Mucosa of descending colon (tissue), 3 donors: ENCODE measurements around the gene CFAP74. TPM values are rescaled to one million over a fixed set of nuclear protein-coding genes. Genes with fewer than 3 reads are reported as not detected.

ENCODE experiments used
- ATAC-seq: fragments of 200-7000 bp; cut with Tn5 transposase; one replicate; pipeline ENCODE4 v1.9.1; 2020; ENCODE audit warnings: mild to moderate bottlenecking, moderate library complexity
- DNase-seq, 3 donors: peaks; one replicate each; pipeline ENCODE4 v3.0.0-alpha.2; 2020
- H3K36me3 ChIP-seq: fragments of 200-600 bp; one replicate; pipeline ENCODE4 v1.8.0; 2021; ENCODE audit warnings: low read depth, mild to moderate bottlenecking
- H3K4me1 ChIP-seq: fragments of 200-600 bp; one replicate; pipeline ENCODE4 v1.8.0; 2021; ENCODE audit warnings: low read depth, mild to moderate bottlenecking
- H3K4me3 ChIP-seq: fragments of 200-600 bp; one replicate; pipeline ENCODE4 v1.8.0; 2021; ENCODE audit warnings: mild to moderate bottlenecking
- H3K9me3 ChIP-seq: fragments of 200-600 bp; one replicate; pipeline ENCODE4 v1.8.0; 2021; ENCODE audit warnings: mild to moderate bottlenecking
- intact Hi-C, 2 donors: fragments of 100-400 bp; cut with DNase I in 1 of 2; cut with micrococcal nuclease in 1 of 2; formaldehyde crosslinking; loops; one replicate each; pipeline versions ENCODE4 v1.11.0 to v1.11.1; 2022; cut with DNase I, micrococcal nuclease
- total RNA-seq, 3 donors: library from RNA; stranded (reverse); fragmentation: NEBNext Ultra II Directional in 2 of 3; extraction: Animal tissue kit (Norgen Biotek cat#: 25700) in 2 of 3; gene quantifications; one replicate each; pipeline versions ENCODE4 v1.2.1 to v1.2.4, GENCODE V29; 2021 to 2023
- TF ChIP-seq, protein P1 (sequence below): fragments of 200-600 bp; IDR thresholded peaks from one replicate; pipeline ENCODE4 v1.8.0; 2022; ENCODE audit warnings: antibody characterized with exemption, mild to moderate bottlenecking
- donor health status: DM: no; HTN: no; CAD: no; lungs with moderate emphysema.
- donor health status: DM: no; HTN: no; CAD: no.
- donor health status: DM: no; HTN: yes; CAD: no.

CFAP74 gene
- total RNA-seq, 3 donors from 2014 or later, result 0.06 to 0.13 TPM; not detected in 1

GRCh38 chr1:1989102-1989542 is 14.5 kb downstream of the CFAP74 start:
- no peaks in the 10 kb centered on the region for H3K9me3 ChIP-seq
- no peak overlapping the region for H3K4me3 ChIP-seq
- intact Hi-C loops, result no loop called here
- H3K36me3 ChIP-seq, result no peaks in the 10 kb centered on the region
- no peak for ATAC-seq
- H3K4me1 ChIP-seq, result no peaks in the 10 kb centered on the region
- TF ChIP-seq, protein P1, sequence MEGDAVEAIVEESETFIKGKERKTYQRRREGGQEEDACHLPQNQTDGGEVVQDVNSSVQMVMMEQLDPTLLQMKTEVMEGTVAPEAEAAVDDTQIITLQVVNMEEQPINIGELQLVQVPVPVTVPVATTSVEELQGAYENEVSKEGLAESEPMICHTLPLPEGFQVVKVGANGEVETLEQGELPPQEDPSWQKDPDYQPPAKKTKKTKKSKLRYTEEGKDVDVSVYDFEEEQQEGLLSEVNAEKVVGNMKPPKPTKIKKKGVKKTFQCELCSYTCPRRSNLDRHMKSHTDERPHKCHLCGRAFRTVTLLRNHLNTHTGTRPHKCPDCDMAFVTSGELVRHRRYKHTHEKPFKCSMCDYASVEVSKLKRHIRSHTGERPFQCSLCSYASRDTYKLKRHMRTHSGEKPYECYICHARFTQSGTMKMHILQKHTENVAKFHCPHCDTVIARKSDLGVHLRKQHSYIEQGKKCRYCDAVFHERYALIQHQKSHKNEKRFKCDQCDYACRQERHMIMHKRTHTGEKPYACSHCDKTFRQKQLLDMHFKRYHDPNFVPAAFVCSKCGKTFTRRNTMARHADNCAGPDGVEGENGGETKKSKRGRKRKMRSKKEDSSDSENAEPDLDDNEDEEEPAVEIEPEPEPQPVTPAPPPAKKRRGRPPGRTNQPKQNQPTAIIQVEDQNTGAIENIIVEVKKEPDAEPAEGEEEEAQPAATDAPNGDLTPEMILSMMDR, result no peak
- DNase-seq, result no peak

DNA sequence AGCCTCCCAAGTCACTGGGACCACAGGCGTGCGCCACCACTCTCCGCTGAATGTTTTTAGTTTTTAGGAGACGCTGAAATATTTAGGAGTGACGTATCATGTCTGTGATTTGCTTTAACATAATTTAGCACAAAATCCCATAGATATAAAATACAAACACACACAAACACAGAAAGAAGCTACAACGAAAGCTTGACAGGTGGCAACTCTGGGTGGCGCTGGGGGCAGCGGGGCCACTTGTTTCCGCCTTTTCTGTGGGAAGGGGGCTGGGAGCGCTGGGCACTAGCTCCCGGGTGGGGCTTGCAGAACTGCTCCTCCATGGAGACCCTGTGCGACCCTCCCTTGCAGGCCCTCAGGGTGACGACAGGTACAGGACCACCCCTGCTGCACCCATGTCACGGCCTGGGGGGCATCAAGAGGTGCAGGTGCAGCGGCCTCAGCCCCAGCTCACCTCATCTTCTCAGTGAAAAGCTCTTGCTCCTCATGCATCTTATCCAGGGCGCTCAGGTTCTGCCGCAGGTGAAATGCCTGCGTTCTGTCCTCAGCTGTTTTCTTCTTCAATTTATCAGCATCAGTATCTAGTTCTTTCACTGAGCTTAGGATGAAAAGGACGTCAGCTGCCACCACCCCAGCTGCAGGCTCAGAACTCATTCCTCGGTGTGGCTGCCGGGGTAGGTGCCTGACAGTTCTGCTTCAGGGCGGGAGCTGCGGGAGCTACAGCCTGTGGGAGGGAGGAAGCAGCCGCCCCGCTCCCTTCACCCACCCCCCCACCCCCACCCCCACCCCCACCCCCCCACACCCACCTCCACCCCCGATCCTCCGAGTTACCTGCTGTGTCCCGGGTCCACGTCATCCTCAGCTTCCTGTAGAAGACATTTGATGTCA is 15.3 kb downstream of the CFAP74 start:
- Histone ChIP-seq H3K36me3 (no peaks in the 10 kb centered on the region), H3K4me1 (no peaks in the 10 kb centered on the region), H3K9me3 (no peaks in the 10 kb centered on the region), H3K4me3 (no peak overlapping the region)
- ATAC-seq, result no peak
- intact Hi-C loops, result no loop called here
- no peak for DNase-seq
- TF ChIP-seq, protein P1, result no peak

DNA sequence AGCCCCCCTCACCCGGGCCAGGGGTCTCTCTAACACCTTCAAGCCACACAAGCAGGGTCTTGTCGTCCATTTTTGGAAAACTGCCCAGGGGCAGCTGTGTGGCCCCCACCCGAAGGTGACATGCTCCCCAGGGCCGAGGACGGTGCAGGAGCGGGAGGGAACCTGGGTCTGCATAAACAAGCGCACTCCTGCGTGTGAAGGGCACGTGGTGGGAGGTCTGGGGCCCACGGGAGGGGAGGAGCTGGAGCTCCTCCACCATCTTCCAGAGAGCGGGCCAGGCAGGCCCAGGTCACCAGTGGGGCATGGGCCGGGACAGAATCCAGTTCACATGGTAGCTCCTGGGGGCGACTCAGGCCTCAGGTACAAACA is 16.5 kb downstream of the CFAP74 start:
- no peak for DNase-seq
- H3K4me1 ChIP-seq, result no peaks in the 10 kb centered on the region
- H3K4me3 ChIP-seq, result no peak overlapping the region
- intact Hi-C loops, result no loop called here
- H3K9me3 ChIP-seq, result no peaks in the 10 kb centered on the region
- H3K36me3 ChIP-seq, result no peaks in the 10 kb centered on the region
- TF ChIP-seq, protein P1, result no peak
- no peak for ATAC-seq

- TF ChIP-seq, protein P1, result no peak
- H3K36me3 ChIP-seq, result no peaks in the 10 kb centered on the region
- H3K4me1 ChIP-seq, result no peaks in the 10 kb centered on the region
- DNase-seq (no peak), ATAC-seq (no peak)
- intact Hi-C loops, result no loop called here
- H3K9me3 ChIP-seq, result no peaks in the 10 kb centered on the region
- no peak overlapping the region for H3K4me3 ChIP-seq
Measured at GRCh38 chr1:1986451-1987141, 17.0 kb downstream of the CFAP74 start.

- DNase-seq (peak in 1 of 3 donors; percentile 41), ATAC-seq (no peak)
- no peaks in the 10 kb centered on the region for H3K36me3 ChIP-seq
- TF ChIP-seq, protein P1, result no peak
- no peaks in the 10 kb centered on the region for H3K9me3 ChIP-seq
- no peak overlapping the region for H3K4me3 ChIP-seq
- intact Hi-C loops, result no loop called here
- no peaks in the 10 kb centered on the region for H3K4me1 ChIP-seq
Measured at GRCh38 chr1:1985375-1986050, 18.1 kb downstream of the CFAP74 start.
